GM18858 (cell line): ENCODE measurements around the gene SLIT1.

ENCODE experiments used
- ATAC-seq: cut with Tn5 transposase; IDR thresholded peaks from one replicate; pipeline ENCODE4 v1.9.1; 2021; ENCODE audit not compliant: unreplicated experiment

The SLIT1 gene

GRCh38 chr10:97028832-97029178 lies 157.0 kb downstream of the SLIT1 start:
- no peak for ATAC-seq

- ATAC-seq = no peak
Observed at GRCh38 chr10:97028126-97028831, 157.5 kb downstream of the SLIT1 start.

GRCh38 chr10:97025613-97026242 lies 160.0 kb downstream of the SLIT1 start:
- ATAC-seq = no peak

GRCh38 chr10:97024168-97025073 lies 161.3 kb downstream of the SLIT1 start:
- ATAC-seq = no peak

- ATAC-seq = no peak
Observed at GRCh38 chr10:97023401-97024167, 162.2 kb downstream of the SLIT1 start.

GRCh38 chr10:97022616-97023015 lies 163.1 kb downstream of the SLIT1 start:
- no peak for ATAC-seq

- no peak for ATAC-seq
Observed at GRCh38 chr10:97020452-97021400, 165.0 kb downstream of the SLIT1 start.

- no peak for ATAC-seq
Observed at GRCh38 chr10:97019213-97019844, 166.4 kb downstream of the SLIT1 start.

GRCh38 chr10:97018251-97019212 lies 167.2 kb downstream of the SLIT1 start:
- no peak for ATAC-seq

- no peak for ATAC-seq
Observed at GRCh38 chr10:97017474-97017903, 168.3 kb downstream of the SLIT1 start.

GRCh38 chr10:97016728-97017473 lies 168.9 kb downstream of the SLIT1 start:
- ATAC-seq = no peak

GRCh38 chr10:97015240-97015639 lies 170.5 kb downstream of the SLIT1 start:
- no peak for ATAC-seq

GRCh38 chr10:97013983-97014382 lies 171.8 kb downstream of the SLIT1 start:
- ATAC-seq = no peak

GRCh38 chr10:97013568-97013967 lies 172.2 kb downstream of the SLIT1 start:
- ATAC-seq = no peak

- ATAC-seq = no peak
Observed at GRCh38 chr10:97012470-97012869, 173.3 kb downstream of the SLIT1 start.

- no peak for ATAC-seq
Observed at GRCh38 chr10:97011397-97011796, 174.4 kb downstream of the SLIT1 start.

GRCh38 chr10:97010695-97011206 lies 175.0 kb downstream of the SLIT1 start:
- ATAC-seq = no peak
